ENCODE measurements around the gene HIBADH. TPM values are rescaled to one million over a fixed set of nuclear protein-coding genes. Genes with fewer than 3 reads are reported as not detected.

Gene HIBADH
- total and polyA plus RNA-seq, 10 of the 15 experiments (the other 5 are each of a cell fraction or from before 2014, with no cell fraction given): 8.7 to 36.1 (median 18.6) TPM

- no peak for TF ChIP-seq SREBF2 (IDR thresholded peaks at IDR 0.05; ENCODE audit: low read length)
- TF ChIP-seq ATF3 (IDR thresholded peaks at IDR 0.05; ENCODE audit: borderline replicate concordance, extremely low read depth, low read depth, low read length): no peak
Observed at GRCh38 chr7:27527348-27527714, 135.4 kb downstream of the HIBADH start (continued).

GRCh38 chr7:27526611-27527347 lies 135.9 kb downstream of the HIBADH start:
- ChIA-PET POLR2A (no interaction called here), CTCF (no interaction called here), RAD21 (ENCODE audit: unreplicated experiment) (no interaction called here), SMC1A (ENCODE audit: uncharacterized antibody, unreplicated experiment) (no interaction called here)
- 100% methylated on average over 1 of the region's 1 CpG for WGBS (ENCODE audit: insufficient coverage, insufficient replicate concordance, low lambda C conversion rate, missing lambda C conversion rate)
- Histone ChIP-seq H3K36me3 (ENCODE audit: control insufficient read depth in 2 of 2, insufficient read depth in 2 of 2, low read length in 1 of 2) (no peaks in the 10 kb centered on the region), H3K4me2 (ENCODE audit: control insufficient read depth, insufficient read depth) (no peak overlapping the region), H2AFZ (ENCODE audit: control insufficient read depth, low read depth, low read length) (no peak overlapping the region), H3K9me3 (replicated peaks; ENCODE audit: control insufficient read depth, insufficient read depth, low read length) (no peaks in the 10 kb centered on the region), H3K4me3 (no peak overlapping the region), H3K9ac (ENCODE audit: control insufficient read depth, insufficient read depth, low read length) (no peak overlapping the region), H3K27me3 (replicated peaks in 1 of 2; ENCODE audit: control insufficient read depth in 2 of 2, insufficient read depth in 2 of 2, low read length in 1 of 2) (no peaks in the 10 kb centered on the region), H3K79me2 (ENCODE audit: control insufficient read depth, insufficient read depth, low read length) (no peaks in the 10 kb centered on the region), H3K4me1 (ENCODE audit: control insufficient read depth, insufficient read depth, low read length) (no peaks in the 10 kb centered on the region), H3K27ac (ENCODE audit: control insufficient read depth, insufficient read depth) (no peak overlapping the region), H4K20me1 (ENCODE audit: control insufficient read depth, insufficient read depth) (no peaks in the 10 kb centered on the region)
- ATAC-seq (no peak), DNase-seq (ENCODE audit: low read depth, low spot score) (no peak), FAIRE-seq (no peak)
- in situ Hi-C loops (cut with MboI): no loop called here
- no TSS peak for BruUV-seq (replicated peaks)
- intact Hi-C loops (cut with micrococcal nuclease; ENCODE audit: unreplicated experiment): no loop called here
- no peak for TF ChIP-seq SREBF1 (IDR thresholded peaks at IDR 0.05; ENCODE audit: low read length)
- no peak for TF ChIP-seq ETV6 (conservative IDR thresholded peaks at IDR 0.05 in 1 of 2, IDR thresholded peaks at IDR 0.05 in 1 of 2; ENCODE audit: borderline replicate concordance in 1 of 2, low read depth in 1 of 2)
- TF ChIP-seq NFIC (IDR thresholded peaks at IDR 0.05; ENCODE audit: low read depth, low read length): no peak
- no peak for TF ChIP-seq SMAD1 (IDR thresholded peaks at IDR 0.05; ENCODE audit: low read depth, partially characterized antibody)
- no peak for TF ChIP-seq SP1 (IDR thresholded peaks at IDR 0.05; ENCODE audit: low read depth, low read length)
- no peak for TF ChIP-seq NBN (IDR thresholded peaks at IDR 0.05)
- TF ChIP-seq NR2F1 (conservative IDR thresholded peaks at IDR 0.05): no peak
- TF ChIP-seq EED (IDR thresholded peaks at IDR 0.05; ENCODE audit: low read depth): no peak
- TF ChIP-seq ZNF274 (IDR thresholded peaks at IDR 0.05; ENCODE audit: insufficient read depth, insufficient read length): no peak
- no peak for TF ChIP-seq DPF2 (IDR thresholded peaks at IDR 0.05)
- TF ChIP-seq PKNOX1 (IDR thresholded peaks at IDR 0.05): no peak
- TF ChIP-seq KAT2A (conservative IDR thresholded peaks at IDR 0.05; ENCODE audit: control insufficient read depth, low read depth, low read length): no peak
- TF ChIP-seq BMI1 (IDR thresholded peaks at IDR 0.05; ENCODE audit: borderline replicate concordance): no peak
- no peak for TF ChIP-seq NRF1 (conservative IDR thresholded peaks at IDR 0.05; ENCODE audit: low read depth, low read length)
- TF ChIP-seq CHD1 (IDR thresholded peaks at IDR 0.05; ENCODE audit: low read depth, low read length): no peak
- TF ChIP-seq SRF (IDR thresholded peaks at IDR 0.05; ENCODE audit: low read depth in 2 of 2, low read length in 2 of 2): no peak
- TF ChIP-seq MEF2B (IDR thresholded peaks at IDR 0.05; ENCODE audit: partially characterized antibody, poor library complexity, severe bottlenecking): no peak
- no peak for TF ChIP-seq YY1 (IDR thresholded peaks at IDR 0.05; ENCODE audit: low read depth, low read length)
